GM19463 (cell line): ENCODE data around the gene CYB561A3.
"Not testable (repeated sequence)": the region's sequence is repeated elsewhere in the genome, so short reads cannot be mapped to it uniquely, and the experiment has no call there.

Experiments used
- ATAC-seq: cut with Tn5 transposase; IDR thresholded peaks from one replicate; pipeline ENCODE4 v1.9.1; 2021; ENCODE audit warnings: mild to moderate bottlenecking, moderate library complexity; ENCODE audit not compliant: unreplicated experiment

The CYB561A3 gene

GRCh38 chr11:61361741-61362541 is at the start of gene CYB561A3, which contains the start of gene TMEM138:
TSS of gene CYB561A3 (minus strand) at chr11:61361882. CDS start at chr11:61356713, 5,169 bp downstream.
TSS of gene TMEM138 (plus strand) at chr11:61362374. CDS start at chr11:61364391, 2,017 bp downstream.
- ATAC-seq = peak; percentile 82

- ATAC-seq = no peak
These were observed 45.5 kb upstream of the CYB561A3 start for GRCh38 chr11:61406991-61407728.

- ATAC-seq = no peak
These were observed 44.4 kb upstream of the CYB561A3 start for GRCh38 chr11:61406067-61406466.

- no peak for ATAC-seq
These were observed 43.0 kb upstream of the CYB561A3 start for GRCh38 chr11:61404641-61405040.

DNA sequence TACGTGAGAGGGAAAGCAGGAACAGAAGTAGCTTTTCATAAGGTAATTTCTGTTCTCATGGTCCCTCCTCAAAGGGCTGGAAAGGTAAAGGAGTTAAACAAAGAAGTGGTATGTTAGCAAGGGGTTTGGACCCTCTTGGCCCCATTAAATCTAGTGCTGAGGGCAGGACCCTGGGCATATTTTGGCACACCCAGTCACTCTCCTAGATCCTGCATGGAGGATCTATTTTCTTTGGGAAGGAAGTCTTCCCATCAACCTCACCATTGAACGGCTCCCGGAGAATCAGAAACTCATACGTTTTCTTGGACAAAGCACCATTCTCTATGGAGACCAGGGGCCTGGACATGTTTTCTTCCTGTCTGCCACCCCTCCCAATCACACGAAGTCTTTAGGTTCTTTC is 42.4 kb upstream of the CYB561A3 start:
- ATAC-seq = no peak

DNA sequence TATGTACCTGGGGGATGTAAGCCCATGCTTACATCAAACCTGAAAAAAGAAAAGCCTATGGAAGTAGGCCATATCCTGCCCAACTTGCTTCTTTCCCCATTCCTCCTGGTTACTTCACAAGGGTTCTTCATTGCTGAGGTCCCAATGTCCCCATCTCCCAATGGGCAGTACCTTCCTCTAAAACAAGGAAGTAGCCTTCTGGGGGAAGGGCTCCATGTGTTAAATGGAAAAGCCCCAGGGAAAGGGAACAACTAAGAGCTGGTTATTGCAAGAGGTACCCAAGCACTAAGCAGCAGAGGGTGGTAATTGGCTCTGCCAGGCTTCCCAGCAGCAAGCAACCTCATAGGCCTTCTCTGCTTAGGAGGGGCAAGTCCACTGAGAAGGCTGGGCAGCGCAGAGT is 42.0 kb upstream of the CYB561A3 start:
- ATAC-seq = no peak

GRCh38 chr11:61401573-61401972 is 39.9 kb upstream of the CYB561A3 start:
- ATAC-seq = no peak

GRCh38 chr11:61401173-61401572 is 39.5 kb upstream of the CYB561A3 start:
- ATAC-seq = no peak

GRCh38 chr11:61392981-61393595 is 31.4 kb upstream of the CYB561A3 start:
- ATAC-seq = no peak

GRCh38 chr11:61390161-61390560 is 28.5 kb upstream of the CYB561A3 start:
- no peak for ATAC-seq

GRCh38 chr11:61384271-61385242 is 22.9 kb upstream of the CYB561A3 start:
- ATAC-seq = no peak

GRCh38 chr11:61383859-61384258 is 22.2 kb upstream of the CYB561A3 start:
- ATAC-seq = not testable (repeated sequence)

GRCh38 chr11:61380884-61381283 is 19.2 kb upstream of the CYB561A3 start:
- ATAC-seq = no peak

GRCh38 chr11:61378713-61379313 is 17.1 kb upstream of the CYB561A3 start:
- ATAC-seq = no peak

GRCh38 chr11:61377461-61378160 is 15.9 kb upstream of the CYB561A3 start:
- no peak for ATAC-seq

DNA sequence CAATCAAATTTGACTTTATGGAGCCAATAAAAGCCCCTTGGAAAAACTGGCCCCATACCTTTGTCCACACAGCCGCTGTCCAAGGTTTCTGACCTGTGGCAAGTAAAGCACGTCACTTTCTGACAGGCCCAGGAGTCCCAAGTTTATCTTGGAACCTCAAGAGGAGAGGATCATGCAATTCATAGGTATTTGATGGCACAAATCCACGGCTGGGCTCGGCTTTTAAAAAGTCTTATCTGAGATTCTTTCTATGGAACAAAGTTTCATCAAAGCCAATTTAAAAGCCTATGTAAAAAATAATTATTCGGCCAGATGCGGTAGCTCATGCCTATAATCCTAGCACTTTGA is 14.1 kb upstream of the CYB561A3 start:
- no peak for ATAC-seq

GRCh38 chr11:61372659-61373420 is 11.2 kb upstream of the CYB561A3 start:
- ATAC-seq = no peak

DNA sequence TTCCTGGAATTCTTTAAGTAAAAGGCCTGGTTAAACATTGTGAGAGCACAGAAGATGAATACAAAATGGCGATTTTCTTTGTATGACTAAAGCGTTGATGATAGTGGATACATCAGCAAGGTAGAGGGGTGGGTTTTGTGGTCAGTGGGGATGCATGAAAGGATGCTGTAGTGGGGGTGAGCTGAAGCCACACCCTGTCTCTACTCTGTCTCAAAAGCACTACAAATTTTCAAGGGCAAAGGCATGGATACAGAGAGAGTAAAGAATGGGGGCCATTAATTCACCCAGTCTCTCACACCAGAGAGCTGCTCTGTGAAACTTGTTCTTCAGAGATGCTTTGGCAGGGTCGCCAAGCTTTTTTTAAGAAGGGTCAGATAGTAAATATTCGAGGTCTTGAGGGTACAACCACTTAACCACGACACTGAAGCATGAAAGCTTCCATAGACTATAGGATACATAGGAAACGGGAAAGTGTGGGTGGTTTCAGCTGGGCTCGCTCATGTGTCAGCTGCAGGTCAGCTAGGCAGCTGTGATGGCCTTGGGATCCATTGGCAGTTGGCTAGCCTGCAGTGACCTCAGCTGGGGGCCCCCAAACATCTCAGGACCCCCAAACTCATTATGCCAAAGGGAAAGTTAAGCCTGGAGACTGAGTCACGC is 8.8 kb upstream of the CYB561A3 start:
- no peak for ATAC-seq
